Epithelial cell of esophagus (primary cell): ENCODE data around the gene EPHA8.

ENCODE experiments used
- DNase-seq: peaks from one replicate; pipeline ENCODE4 v3.0.0; 2010; ENCODE audit warnings: low read depth
- H3K4me3 ChIP-seq: 2 replicates; pipeline ENCODE4 v1.5.1; 2011; ENCODE audit warnings: mild to moderate bottlenecking, low read length, control low read depth
- CTCF ChIP-seq: IDR thresholded peaks from 2 replicates; pipeline ENCODE4 v1.5.1; 2011; ENCODE audit warnings: low read depth, mild to moderate bottlenecking, low read length, control low read depth, inconsistent platforms; ENCODE audit not compliant: insufficient read depth; ENCODE audit errors: missing control alignments

The EPHA8 gene

DNA sequence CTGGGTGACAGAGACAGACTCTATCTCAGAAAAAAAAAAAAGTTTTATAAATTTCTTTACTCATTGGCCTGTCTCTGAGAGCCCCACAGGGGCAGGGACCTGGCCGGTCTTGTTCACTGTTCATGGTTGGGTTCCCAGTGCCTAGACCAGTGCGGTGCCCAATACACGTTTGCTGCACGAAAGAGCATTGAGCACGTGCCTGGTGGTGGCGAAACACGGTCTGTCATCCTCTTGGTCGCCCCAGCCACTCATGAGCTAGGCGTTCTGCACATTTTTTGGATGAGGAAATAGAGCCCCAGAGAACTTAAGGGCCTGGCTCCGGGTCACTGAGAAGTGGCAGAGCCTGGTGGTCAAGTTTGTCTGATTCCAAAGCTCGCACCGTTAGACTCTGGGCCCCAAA, 18.7 kb upstream of the EPHA8 start:
- no peak for DNase-seq
- H3K4me3 ChIP-seq = no peak overlapping the region
- no peak for TF ChIP-seq CTCF

GRCh38 chr1:22545141-22545540, 18.1 kb upstream of the EPHA8 start:
- TF ChIP-seq CTCF = no peak
- no peak overlapping the region for H3K4me3 ChIP-seq
- DNase-seq = no peak

GRCh38 chr1:22547186-22547817, 16.0 kb upstream of the EPHA8 start:
- no peak overlapping the region for H3K4me3 ChIP-seq
- TF ChIP-seq CTCF = no peak
- DNase-seq = no peak

DNA sequence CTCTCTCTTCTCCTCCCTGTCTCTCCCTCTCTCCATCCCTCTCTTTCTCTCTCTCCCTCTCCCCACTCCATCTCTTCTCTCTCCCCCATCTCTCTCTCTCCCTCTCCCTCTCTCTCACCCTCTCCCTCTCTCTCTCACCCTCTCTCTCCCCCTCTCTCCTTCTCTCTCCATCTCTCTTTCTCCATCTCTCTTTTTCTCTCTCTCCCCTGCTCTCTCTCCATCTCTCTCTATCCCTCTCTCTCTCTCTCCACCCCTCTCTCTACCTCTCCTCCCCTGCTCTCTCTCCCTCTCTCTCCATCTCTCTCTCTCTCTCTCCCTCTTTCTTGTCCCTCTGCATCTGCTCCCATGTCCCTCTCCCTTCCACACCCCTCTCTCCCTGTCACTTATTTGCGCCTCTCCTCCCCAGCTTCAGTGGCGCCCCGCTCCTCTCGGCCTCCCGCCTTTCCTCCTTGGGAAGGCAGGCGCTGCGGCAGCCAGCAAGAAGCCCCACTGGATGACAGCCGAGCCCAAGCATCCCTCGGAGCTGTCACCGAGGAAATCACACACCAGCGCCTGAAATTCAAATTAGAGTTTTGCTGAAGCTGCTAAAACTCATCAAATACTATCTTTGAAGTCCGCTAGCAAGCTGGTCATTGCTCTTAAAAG, 15.3 kb upstream of the EPHA8 start:
- DNase-seq = no peak
- no peak for TF ChIP-seq CTCF
- no peak overlapping the region for H3K4me3 ChIP-seq

DNA sequence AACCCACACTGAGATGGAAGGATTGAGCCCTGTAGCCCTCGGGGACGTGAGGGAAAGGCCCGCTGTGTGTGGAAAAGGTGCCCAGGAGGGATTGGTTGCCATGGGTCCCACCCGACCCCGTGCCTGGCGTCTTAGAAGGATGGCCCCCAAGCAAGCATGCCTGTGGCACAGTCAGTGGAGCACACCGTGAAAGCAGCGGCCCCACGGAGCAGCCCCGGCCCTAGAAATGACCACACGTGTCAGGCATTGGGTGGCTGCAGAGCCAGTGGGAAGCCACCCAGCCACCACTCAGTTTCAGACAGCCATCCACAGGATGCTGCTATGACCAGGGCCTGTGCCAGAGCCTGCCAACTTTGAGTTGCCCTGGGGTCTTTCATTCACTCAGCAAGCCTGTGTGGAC, 13.3 kb upstream of the EPHA8 start:
- H3K4me3 ChIP-seq = no peak overlapping the region

GRCh38 chr1:22551591-22551990, 11.7 kb upstream of the EPHA8 start:
- no peak overlapping the region for H3K4me3 ChIP-seq
- TF ChIP-seq CTCF = no peak
- DNase-seq = no peak

More for the DNA sequence above, 13.3 kb upstream of the EPHA8 start:
- no peak for DNase-seq
- no peak for TF ChIP-seq CTCF

GRCh38 chr1:22552021-22552420, 11.3 kb upstream of the EPHA8 start:
- TF ChIP-seq CTCF = no peak
- DNase-seq = no peak
- no peak overlapping the region for H3K4me3 ChIP-seq
